ENCODE measurements around the gene TSC2.
A peak's percentile ranks its signal among the peaks of the same experiment; 100 is the strongest.
"Not testable (repeated sequence)": the region's sequence is repeated elsewhere in the genome, so short reads cannot be mapped to it uniquely, and the experiment has no call there.

Gene TSC2

GRCh38 chr16:2086812-2087747 is 39.3 kb downstream of the TSC2 start:
- DNase-seq (ENCODE audit: low spot score), result no peak

- no peak for DNase-seq (ENCODE audit: low spot score)
Measured at GRCh38 chr16:2087748-2088631, 40.2 kb downstream of the TSC2 start.

GRCh38 chr16:2088759-2089358 is 41.1 kb downstream of the TSC2 start:
- DNase-seq (ENCODE audit: low spot score), result no peak

DNA sequence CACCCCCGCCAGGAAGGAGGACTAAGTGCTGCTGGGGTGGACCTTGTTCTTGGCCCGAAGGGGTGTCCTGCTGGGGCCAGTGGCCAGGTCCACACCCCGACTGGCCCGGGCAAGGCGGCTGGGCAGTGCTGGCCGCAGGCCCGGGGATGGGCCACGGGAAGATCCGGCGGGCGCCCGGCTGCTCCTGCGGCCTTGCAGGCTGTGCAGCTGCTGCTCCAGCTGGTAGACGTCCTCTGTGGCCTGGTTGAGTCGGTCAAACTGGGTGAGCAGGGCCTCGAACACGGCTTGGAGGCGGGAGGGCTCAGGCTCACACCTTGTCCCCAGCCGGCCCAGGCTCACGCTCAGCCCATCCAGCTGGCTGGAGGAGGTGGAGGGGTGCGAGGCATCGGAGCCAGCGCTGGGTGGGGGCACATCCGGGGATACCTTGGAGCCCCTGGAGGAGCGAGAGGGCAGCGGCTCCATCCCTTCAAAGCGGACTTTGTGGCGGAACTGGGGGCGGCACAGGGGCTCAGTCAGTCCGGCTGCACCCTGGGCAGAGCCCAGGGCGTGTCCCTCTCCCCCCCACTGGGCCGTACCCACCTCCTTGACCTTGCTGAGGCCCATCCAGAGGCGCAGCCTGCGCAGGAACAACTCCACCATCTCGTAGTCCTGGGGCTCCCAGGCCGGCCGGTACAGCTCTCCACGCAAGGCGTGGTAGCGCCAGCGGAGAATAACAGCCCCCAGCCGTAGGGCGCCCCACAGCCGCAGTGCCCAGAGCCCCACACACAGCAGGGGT is 42.1 kb downstream of the TSC2 start:
- DNase-seq (ENCODE audit: low spot score), result no peak

- no peak for DNase-seq (ENCODE audit: low spot score)
Measured at GRCh38 chr16:2090481-2090776, 42.6 kb downstream of the TSC2 start.

- peak; percentile 64 for DNase-seq (ENCODE audit: low spot score)
Measured at GRCh38 chr16:2090777-2091546, 43.2 kb downstream of the TSC2 start.

DNA sequence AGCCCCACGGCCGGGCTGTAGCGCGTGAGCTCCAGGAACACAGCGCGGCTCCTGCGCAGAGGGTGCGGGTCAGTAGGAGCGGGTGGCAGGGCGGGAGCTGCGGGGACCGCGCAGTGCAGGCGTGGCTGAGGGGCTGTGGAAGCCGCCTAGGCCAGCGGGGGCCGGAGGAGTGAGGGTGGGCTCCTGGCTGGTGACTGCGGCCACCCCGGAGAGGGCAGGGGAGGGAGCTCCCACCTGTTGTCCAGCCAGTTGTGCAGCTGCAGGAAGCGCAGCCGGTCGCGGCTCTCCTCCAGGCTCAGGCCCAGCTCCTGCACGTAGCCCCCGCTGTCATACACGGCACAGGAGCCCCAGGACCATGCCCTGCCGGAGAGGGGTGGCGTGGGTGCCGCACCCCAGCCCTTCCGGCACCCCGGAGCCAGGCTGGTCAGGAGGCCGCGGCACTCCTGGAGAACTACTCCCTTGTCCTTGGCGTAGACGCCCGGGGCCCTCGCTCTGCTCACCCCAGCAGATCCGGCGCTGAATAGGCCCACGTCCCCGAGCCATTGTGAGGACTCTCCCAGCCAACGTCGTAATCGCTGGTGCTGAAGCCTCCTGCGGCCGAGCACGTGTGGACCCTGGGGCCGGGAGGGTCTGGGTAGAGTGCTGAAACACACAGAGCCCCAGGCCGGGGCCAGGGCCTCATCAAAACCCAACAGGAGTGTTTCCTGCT is 43.9 kb downstream of the TSC2 start:
- no peak for DNase-seq (ENCODE audit: low spot score)

GRCh38 chr16:2092256-2092620 is 44.5 kb downstream of the TSC2 start:
- DNase-seq (ENCODE audit: low spot score), result no peak

GRCh38 chr16:2092866-2093265 is 45.1 kb downstream of the TSC2 start:
- no peak for DNase-seq (ENCODE audit: low spot score)

- no peak for DNase-seq (ENCODE audit: low spot score)
Measured at GRCh38 chr16:2093793-2094192, 46.0 kb downstream of the TSC2 start.

DNA sequence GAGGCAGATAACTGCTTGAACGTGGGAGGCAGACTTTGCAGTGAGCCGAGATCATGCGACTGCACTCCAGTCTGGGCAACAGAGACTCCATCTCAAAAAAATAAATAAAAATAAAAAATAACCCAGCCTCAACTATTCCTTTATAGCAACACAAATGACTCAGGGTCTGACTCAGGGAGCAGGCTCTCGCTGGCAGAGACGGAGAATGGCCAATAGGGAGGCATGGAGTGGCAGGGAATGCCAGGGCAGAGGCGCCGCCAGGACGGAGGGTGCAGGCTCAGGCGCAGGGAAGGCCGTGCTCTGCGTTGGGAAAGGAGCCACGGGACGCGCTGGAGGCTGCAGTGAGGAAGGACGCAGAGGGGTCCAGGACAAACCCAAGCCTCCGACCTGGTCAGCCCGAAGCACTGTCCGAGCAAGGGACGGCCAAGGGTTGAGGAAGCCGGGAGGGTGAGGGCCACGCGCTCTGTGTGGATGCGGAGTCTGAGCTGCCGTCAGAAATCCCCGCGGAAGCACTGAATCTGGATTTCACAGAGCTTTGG is 47.6 kb downstream of the TSC2 start:
- no peak for DNase-seq (ENCODE audit: low spot score)

DNA sequence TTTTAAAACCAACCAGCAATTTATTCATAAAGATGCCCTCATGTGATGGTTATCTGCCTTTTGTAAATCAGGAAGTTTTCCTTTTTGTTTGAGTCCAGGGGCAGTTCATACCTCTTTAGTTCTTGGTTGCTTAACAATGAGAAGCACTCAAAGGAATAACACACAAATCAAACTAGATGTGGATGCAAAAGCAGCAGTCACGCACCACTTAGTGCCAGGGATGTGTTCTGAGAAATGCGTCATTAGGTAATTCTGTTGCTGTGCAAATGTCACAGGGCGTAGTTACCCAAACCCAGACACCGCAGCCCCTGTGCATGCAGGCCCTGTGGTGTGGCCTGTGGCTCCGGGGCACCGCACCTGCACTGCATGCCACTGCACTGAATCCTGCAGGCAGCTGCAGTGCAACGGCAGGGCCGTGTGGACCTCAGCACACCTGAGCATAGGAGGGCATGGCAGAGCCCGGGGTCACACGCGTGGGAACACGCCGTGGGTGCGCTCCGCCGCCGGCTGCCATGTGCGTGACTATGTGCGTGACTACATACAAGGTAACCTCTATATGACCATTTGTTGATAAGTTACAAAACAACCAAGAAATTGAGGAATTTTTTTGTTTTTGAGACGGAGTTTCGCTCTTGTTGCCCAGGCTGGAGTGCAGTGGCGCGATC is 48.3 kb downstream of the TSC2 start:
- no peak for DNase-seq (ENCODE audit: low spot score)

GRCh38 chr16:2096853-2097595 is 49.2 kb downstream of the TSC2 start:
- DNase-seq (ENCODE audit: low spot score), result no peak

DNA sequence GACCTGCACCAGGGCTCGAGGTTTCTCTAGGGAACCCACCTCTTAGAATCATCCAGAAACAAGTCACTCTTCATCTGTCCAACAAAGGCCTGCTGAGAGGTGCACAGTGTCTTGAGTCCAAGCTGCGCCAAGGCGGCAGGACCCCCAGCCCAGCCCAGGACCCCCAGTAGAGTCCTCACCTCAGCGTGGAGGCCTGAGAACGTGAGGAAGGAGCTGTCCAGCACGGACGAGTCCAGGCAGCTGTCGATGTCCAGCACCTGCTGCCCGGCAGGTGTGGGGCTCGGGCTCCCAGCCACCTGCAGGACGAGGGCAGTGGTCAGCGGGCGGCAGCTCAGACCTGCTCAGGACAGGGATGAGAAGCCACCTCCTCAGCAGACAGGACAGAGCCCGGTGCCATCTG is 49.9 kb downstream of the TSC2 start:
- DNase-seq (ENCODE audit: low spot score), result not testable (repeated sequence)

- not testable (repeated sequence) for DNase-seq (ENCODE audit: low spot score)
Measured at GRCh38 chr16:2101581-2101980, 53.8 kb downstream of the TSC2 start.

GRCh38 chr16:2102471-2102870 is 54.7 kb downstream of the TSC2 start:
- no peak for DNase-seq (ENCODE audit: low spot score)

- not testable (repeated sequence) for DNase-seq (ENCODE audit: low spot score)
Measured at GRCh38 chr16:2104464-2104863, 56.7 kb downstream of the TSC2 start.

DNA sequence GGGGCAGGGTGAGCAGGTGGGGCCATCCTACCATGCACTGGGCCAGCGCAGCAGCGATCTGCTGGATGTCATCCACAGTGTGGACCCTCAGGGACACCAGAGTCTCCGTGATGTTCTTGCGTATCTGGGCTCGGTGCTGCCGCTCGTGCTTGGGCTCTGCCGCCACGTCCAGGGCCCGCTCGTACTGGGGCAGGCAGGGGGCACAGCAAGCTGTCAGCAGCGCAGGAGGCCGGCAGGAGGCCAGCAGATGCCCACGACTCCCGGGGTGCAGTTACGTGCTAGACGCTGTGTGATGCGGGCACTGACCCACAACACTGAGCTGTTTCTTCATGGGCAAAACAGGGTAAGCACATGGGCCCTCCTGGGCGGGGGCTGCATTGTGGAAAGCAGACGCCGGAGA is 57.5 kb downstream of the TSC2 start:
- not testable (repeated sequence) for DNase-seq (ENCODE audit: low spot score)

DNA sequence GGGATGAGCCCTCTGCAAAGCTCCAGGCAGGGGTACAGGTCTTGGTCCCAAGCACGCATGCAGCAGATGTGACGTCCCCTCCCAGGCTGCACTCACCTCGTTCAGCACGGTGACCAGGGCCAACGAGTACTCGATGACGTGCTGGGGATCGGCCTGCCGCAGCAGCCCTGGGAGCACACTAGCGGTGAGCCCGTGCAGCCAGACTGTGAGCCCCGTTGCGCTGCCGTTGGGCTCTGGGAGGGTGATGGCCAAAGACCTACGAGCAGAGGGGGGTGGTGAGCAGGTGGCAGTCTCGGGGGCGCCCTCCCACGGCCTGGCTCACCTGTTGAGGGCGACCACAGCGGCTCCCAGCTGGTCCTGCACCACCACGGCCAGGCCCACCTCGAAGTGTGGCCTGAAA is 58.0 kb downstream of the TSC2 start:
- DNase-seq (ENCODE audit: low spot score), result not testable (repeated sequence)

Data from kidney capillary endothelial cell (primary cell).